ENCODE results near the gene TBRG4. TPM values are rescaled to one million over a fixed set of nuclear protein-coding genes. Genes with fewer than 3 reads are reported as not detected.

Gene TBRG4
- total RNA-seq, 1 experiment from 2014 or later = 127 TPM

DNA sequence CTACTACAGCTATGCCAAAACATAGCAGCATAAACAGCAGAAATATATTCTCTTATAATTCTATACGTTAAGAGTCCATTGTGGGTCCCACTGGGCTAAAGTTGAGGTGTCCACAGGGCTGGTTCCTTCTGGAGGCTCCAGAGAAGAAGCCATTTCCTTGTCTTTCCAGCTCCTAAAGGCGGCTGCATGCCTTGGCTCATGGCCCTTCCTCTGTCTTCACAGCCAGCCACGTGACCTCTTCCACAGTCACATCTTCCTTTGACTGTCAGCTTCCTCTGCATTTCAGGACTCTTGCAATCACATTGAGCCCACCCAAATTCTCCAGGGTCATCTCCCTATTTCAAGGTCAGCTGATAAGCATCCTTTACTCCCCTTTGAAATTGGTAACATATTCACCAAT is 40.0 kb downstream of the TBRG4 start:
- Histone ChIP-seq H3K14ac (ENCODE audit: insufficient read depth, low read length) (no peak overlapping the region), H3K9ac (ENCODE audit: extremely low read depth, insufficient read length, low read length) (no peak overlapping the region), H4K20me1 (ENCODE audit: control insufficient read depth, insufficient read depth, insufficient read length) (no peaks in the 10 kb centered on the region), H3K27ac (ENCODE audit: insufficient read length, low read depth, low read length) (no peak overlapping the region), H3K79me1 (ENCODE audit: insufficient read depth, low read depth, low read length, poor library complexity, severe bottlenecking) (no peaks in the 10 kb centered on the region), H3K4ac (ENCODE audit: low read depth, low read length) (no peak overlapping the region), H3K23ac (ENCODE audit: insufficient read length, low read depth, low read length) (no peak overlapping the region), H4K91ac (ENCODE audit: insufficient read length, low read depth, low read length) (no peak overlapping the region), H3K79me2 (ENCODE audit: insufficient read depth, low read length) (no peaks in the 10 kb centered on the region), H2BK120ac (ENCODE audit: low read depth, low read length, poor library complexity, severe bottlenecking) (no peak overlapping the region), H2BK5ac (ENCODE audit: insufficient read length, low read length) (no peak overlapping the region), H3K27me3 (ENCODE audit: insufficient read depth, low read length) (no peaks in the 10 kb centered on the region), H3T11ph (ENCODE audit: low read length) (no peak overlapping the region), H3K4me2 (ENCODE audit: insufficient read depth, insufficient read length, low read length) (no peak overlapping the region), H3K9me3 (ENCODE audit: control insufficient read depth, low read depth, low read length) (no peaks in the 10 kb centered on the region), H3K4me1 (ENCODE audit: insufficient read depth, low read length) (no peaks in the 10 kb centered on the region), H2BK20ac (ENCODE audit: low read depth, low read length, poor library complexity, severe bottlenecking) (no peak overlapping the region), H2AK5ac (ENCODE audit: insufficient read length, low read length) (no peak overlapping the region), H3K18ac (ENCODE audit: insufficient read length, low read depth, low read length) (no peak overlapping the region), H4K5ac (ENCODE audit: insufficient read length, low read depth, low read length) (no peak overlapping the region), H2BK15ac (ENCODE audit: low read depth, low read length) (no peak overlapping the region), H2BK12ac (ENCODE audit: insufficient read length, low read depth, low read length) (no peak overlapping the region), H3K56ac (ENCODE audit: insufficient read length, low read depth, low read length) (no peak overlapping the region), H2AFZ (ENCODE audit: low read length) (no peak overlapping the region), H4K8ac (replicated peaks; ENCODE audit: insufficient read length, low read depth, low read length) (no peak overlapping the region), H3K23me2 (ENCODE audit: insufficient read length, low read depth, low read length, poor library complexity, severe bottlenecking) (no peaks in the 10 kb centered on the region)
- H3K9me3 Mint-ChIP-seq = no peaks in the 10 kb centered on the region; a peak in 1 of 5 replicates
- no peak overlapping the region for H3K4me3 Mint-ChIP-seq
- no peaks in the 10 kb centered on the region for H3K27me3 Mint-ChIP-seq (ENCODE audit: low read depth)
- DNase-seq = no peak
- H3K27ac Mint-ChIP-seq = no peak overlapping the region; a peak in 1 of 7 replicates
- peaks cover 6 to 54% (median 29%) of the 10 kb centered on the region in 3 experiments; a peak in 6 of 7 replicates for H3K36me3 Mint-ChIP-seq (ENCODE audit: insufficient read depth in 1 of 3, low read depth in 3 of 3)
- H3K4me1 Mint-ChIP-seq = peaks cover 0 to 7% of the 10 kb centered on the region in 2 experiments; a peak in 1 of 4 replicates
- TF ChIP-seq, protein P1, sequence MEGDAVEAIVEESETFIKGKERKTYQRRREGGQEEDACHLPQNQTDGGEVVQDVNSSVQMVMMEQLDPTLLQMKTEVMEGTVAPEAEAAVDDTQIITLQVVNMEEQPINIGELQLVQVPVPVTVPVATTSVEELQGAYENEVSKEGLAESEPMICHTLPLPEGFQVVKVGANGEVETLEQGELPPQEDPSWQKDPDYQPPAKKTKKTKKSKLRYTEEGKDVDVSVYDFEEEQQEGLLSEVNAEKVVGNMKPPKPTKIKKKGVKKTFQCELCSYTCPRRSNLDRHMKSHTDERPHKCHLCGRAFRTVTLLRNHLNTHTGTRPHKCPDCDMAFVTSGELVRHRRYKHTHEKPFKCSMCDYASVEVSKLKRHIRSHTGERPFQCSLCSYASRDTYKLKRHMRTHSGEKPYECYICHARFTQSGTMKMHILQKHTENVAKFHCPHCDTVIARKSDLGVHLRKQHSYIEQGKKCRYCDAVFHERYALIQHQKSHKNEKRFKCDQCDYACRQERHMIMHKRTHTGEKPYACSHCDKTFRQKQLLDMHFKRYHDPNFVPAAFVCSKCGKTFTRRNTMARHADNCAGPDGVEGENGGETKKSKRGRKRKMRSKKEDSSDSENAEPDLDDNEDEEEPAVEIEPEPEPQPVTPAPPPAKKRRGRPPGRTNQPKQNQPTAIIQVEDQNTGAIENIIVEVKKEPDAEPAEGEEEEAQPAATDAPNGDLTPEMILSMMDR (conservative IDR thresholded peaks at IDR 0.05) = no peak
- no CpG with 5 or more reads among the region's 3 CpGs for WGBS (ENCODE audit: extremely low coverage, insufficient read length, low lambda C conversion rate)

Data from H9 (cell line).